HG03064 (cell line): ENCODE results near the gene STAC.
"Not testable (repeated sequence)": the region's sequence is repeated elsewhere in the genome, so short reads cannot be mapped to it uniquely, and the experiment has no call there.

Experiments used
- ATAC-seq: cut with Tn5 transposase; IDR thresholded peaks from one replicate; pipeline ENCODE4 v1.9.1; 2021; ENCODE audit warnings: low read depth; ENCODE audit not compliant: unreplicated experiment

Gene STAC

DNA sequence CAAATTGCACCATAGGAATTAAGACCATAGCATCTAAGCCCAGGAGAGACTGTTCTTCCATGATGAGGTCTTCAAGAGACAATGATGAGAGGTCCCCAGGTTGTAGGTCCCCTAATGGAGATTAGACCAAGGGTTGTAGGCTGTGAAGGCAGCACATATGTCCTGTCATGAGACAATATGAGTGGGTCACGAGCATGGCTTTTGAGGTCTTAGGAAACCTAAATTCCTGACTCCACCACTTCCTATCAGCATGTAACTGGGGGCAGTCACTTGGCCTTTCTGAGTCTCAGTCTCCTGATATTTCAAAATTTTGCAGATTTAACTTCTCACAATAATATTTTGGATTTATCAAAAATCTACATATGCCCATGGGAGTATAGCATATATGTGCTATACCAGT lies 31.3 kb downstream of the STAC start:
- no peak for ATAC-seq

DNA sequence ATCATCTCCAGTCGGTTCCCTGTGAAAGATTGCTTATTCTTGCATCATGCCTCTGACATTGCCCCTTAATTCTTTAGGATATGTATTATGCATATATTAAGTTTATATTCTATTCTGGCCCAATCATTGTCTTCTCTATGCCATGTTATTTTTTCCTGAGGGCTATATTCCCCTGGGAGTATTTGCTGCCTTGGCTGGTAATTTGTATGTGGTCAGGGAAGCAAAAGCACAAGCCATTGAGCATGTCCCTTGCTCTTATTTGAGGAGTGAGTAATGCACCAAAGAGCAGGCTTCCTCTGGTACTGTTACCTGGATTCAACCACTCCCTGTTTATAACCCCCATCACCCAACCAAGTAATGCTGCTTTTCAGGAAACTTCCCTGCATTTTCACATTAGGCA lies 36.3 kb downstream of the STAC start:
- ATAC-seq: no peak

DNA sequence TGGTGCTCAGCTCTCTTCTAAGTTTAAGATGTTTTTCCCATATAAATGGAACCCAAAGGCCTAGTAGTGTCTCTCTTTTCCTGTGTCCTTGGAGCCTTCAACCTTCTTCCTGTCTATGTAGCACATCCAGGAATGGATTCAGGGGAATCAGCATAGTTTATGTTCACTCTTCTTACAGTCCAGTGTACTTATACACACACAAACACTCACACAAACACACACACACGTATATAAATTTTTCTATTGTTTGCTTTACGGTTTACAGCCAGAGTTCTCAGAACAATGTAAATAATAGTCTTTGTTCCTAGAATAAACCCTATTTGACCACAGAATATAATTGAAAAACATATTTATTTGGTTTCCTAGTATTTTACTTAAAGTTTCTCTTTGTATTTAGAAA lies 36.9 kb downstream of the STAC start:
- ATAC-seq: no peak

DNA sequence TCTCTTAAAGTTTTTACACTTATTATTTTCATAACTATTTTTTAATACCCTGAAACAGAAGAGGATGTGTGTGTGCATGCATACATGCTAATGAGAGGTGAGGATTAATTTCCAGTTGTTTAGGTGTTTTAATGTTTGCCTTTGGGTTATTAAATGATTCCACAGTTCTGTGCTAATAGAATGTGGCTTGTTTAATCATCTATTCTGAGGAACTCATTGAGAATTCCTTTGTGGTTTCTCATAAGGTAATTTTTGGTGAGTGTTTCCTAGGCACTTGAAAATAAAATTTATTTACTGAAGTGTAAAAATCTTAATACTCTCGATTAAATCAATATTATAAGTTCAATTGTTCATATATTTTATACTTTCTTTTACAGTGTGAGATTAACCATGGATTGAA lies 38.0 kb downstream of the STAC start:
- ATAC-seq: no peak

DNA sequence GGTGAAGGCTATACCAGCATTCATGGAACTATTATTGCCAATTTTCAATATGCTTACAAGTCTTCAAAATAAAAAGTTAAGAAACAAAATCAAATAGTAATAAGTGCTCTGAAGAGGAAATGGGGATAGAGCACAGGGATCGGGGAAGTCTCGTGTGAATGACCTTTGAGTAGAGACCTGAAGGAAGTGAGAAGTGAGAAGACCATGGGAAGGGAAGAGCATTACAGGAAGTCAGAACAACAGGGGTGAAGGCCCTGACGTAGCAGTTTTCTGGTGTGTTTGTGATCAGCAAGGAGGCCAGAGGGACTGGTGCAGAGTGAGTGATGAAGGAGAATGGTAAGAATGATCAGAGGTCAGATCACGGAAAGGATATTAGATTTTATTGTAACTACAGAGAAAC lies 48.1 kb downstream of the STAC start:
- ATAC-seq: no peak

DNA sequence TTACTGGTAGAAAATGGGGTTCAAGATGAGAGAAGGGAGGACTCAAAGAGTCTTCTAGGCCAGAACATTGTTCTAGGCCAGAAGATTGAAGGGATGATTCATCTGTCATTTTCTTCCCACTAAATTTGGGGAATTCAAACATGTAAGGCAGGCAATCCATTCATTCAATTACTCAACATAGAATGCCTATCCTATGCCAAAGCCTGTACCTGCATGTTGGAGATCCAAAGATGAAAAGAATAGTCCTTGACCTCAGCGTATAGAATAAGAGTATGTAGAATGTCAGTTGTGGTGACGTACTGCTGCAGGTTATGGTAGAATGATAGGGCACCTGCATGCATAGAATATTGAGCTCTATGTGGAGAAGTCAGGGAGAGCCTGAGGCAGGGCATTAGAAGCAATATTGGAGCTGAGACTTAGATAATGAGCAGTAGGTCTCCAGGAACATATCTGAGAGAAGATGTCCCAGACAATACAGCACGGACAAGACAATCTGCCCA lies 49.7 kb downstream of the STAC start:
- ATAC-seq: no peak

DNA sequence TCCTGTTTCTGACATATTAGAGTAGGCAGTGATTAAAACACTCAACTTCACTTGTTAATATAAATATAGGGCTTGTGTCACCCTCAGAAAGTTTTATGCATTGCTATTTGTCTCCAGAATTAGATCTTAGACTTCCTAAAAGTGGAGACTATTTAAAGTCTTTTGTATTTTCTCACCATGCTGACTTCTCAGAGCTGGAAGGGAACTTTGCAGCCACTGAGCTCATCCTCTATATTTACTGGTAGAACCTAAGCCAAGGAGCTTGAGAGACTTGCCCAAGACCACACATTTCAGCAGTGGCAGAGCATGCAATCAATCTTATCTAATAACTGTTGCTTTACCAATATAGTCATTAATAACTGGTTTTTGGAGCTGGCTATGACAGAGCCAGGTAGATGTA lies 53.2 kb downstream of the STAC start:
- ATAC-seq: no peak

DNA sequence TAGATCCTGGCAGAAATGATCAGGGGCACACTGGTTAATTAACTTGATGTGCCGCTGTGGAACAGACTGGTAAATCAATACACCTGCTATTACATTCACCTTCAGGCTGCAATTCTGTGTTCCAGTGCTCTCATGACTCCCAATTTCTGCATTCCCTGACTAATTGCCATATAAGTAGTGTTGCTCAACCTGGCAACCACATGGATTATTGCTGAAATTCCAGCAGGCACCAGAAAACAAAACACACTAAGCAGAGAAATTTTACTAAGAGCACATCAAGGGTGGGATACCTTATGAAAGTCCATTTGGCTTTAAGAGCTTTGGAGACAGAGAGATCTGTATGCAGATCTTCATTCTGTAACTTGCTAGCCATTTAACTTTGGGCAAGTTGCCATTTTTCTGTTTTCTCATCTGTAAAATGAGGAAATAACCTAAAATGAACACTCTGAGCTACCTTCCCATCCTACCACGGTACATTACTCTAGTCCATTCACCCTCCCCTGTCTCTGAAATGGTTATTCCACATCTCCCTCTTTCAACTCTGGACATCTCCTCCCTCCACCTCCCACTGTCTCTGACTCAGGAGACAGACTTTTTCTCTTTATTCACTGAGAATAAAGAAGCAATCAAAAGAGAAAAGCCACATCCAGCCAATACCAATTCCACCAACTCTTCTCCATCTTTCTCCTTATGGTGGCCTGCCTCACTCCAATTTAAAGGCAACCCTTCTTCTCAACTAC lies 54.6 kb downstream of the STAC start:
- no peak for ATAC-seq

DNA sequence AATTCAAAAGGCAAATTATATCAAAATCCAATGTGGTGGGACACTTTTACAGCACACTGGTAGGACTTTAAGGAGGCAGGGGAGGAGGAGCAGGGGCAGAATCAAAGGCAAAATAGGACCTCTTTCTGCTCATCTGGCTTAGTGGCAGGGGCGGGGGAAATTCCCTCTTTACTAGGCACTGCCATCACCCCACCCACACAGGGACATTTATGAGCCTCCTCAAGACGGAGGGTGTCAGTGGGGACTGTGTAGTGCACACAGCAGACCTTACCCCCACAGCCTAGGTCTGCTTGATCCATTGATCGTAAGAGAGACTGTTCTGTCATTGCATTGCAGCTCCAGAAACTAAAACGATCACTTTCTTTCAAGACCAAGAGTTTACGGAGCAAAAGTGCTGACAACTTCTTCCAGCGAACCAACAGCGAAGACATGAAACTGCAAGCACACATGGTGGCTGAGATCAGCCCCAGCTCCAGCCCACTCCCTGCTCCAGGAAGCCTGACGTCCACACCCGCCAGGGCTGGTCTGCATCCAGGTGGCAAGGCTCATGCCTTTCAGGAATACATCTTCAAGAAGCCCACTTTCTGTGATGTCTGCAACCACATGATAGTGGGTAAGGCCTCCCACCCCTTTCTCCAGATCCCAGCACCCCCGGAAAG lies 62.9 kb downstream of the STAC start:
- no peak for ATAC-seq

DNA sequence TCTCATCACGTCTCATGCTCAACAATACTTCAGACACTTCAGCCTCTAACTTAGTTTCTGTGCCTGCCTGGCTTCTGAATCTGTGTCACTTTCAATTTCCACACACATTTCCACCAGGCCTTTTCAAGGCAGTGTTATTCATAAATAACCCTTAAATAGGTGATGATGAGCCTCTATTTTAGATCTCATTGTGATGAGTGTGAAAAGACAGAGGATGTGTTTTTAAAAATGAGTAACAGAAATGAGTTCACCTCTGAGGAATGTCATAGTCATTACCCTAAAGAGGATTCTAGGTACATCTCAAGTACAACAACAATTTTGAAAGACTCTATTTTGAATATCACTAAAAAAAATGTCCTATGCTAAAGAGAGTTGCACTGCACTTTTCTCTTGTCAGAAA lies 64.6 kb downstream of the STAC start:
- no peak for ATAC-seq

DNA sequence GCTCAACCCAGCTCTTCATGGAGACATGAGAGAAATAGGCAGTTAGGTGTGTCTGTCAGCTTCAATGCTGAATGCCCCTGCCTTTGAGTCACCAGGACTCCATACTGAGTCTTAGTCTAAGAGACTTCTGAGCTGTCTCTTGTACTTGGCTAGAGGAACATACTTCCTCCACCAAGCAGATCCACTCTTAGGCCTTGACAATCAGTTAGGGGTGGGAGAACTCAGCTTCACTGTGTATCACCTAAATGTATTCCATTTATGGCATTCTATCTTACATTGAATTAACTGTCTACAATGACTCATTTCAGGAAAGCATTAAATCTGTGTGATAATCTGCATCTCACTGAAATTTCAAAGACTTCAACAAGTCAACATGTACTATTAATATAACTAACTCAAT lies 66.0 kb downstream of the STAC start:
- no peak for ATAC-seq

DNA sequence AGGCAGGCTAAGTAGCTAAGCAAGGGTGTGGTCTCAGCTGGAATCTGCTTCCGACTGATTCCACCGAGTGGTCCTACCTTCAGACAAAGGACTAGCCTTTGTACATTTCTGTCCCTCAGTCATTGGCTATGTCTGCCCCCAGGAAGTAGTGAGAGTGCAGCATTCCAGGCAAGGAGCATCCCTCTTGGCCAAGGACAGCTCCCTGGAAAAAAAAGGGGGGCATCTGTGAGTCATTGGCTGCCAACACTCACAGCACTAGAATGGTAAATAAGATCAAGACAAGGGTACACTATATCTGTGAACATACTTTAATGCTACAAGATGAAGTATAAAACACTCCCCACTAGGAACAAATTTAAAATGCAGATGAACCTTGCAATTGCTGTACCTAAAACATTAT lies 66.8 kb downstream of the STAC start:
- no peak for ATAC-seq

DNA sequence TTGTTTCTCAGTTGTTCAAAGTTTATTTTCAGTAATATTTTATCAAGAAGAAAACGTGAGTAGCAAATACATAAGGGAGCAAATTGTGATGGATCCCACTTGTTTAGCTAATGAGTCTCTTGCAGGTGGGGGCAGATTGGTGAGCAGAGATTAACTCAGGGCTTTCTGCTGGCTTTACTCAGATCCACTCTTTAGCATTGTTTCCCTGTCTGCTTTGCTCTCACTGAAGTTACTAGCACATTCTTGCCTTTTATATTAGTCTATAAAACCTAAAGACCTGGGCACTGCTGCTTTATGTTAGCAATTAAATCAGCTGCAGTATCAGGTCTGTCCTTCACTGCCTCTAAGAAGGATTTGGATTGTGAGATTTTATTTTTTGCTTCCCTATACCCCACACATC lies 71.5 kb downstream of the STAC start:
- ATAC-seq: no peak

DNA sequence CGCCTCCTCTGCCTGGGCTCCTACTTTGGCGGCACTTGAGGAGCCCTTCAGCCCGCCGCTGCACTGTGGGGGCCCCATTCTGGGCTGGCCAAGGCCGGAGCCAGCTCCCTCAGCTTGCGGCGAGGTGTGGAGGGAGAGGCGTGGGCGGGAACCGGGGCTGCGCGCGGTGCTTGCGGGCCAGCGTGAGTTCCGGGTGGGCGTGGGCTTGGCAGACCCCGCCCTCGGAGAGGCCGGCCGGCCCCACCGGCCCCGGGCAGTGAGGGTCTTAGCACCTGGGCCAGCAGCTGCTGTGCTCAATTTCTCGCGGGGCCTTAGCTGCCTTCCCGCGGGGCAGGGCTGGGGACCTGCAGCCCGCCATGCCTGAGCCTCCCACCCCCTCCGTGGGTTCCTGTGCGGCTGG lies 72.9 kb downstream of the STAC start:
- not testable (repeated sequence) for ATAC-seq

DNA sequence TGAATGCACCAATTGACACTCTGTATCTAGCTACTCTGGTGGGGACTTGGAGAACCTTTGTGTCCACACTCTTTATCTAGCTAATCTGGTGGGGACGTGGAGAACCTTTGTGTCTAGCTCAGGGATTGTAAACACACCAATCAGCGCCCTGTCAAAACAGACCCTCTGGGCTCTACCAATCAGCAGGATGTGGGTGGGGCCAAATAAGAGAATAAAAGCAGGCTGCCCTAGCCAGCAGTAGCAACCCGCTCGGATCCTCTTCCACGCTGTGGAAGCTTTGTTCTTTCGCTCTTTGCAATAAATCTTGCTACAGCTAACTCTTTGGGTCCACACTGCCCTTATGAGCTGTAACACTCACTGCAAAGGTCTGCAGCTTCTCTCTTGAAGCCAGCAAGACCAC lies 73.6 kb downstream of the STAC start:
- ATAC-seq: not testable (repeated sequence)

DNA sequence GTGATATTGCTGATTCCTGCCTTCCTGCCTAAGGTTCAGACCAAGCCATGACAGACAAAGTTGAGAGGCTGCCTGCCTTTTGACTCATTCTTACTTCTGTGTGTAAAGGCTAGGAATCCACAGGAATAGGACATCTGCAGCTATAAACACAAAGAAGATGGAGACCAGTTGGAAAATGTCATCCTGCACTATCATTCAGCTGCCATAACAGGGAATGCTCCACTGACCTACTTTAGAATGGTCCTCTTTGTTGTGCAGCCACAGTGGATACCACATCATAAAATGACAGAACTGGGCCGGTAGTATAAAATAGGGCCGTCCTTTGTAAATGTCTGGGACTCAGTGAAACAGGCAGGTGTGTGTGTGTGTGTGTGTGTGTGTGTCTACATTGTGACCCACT lies 75.1 kb downstream of the STAC start:
- no peak for ATAC-seq

DNA sequence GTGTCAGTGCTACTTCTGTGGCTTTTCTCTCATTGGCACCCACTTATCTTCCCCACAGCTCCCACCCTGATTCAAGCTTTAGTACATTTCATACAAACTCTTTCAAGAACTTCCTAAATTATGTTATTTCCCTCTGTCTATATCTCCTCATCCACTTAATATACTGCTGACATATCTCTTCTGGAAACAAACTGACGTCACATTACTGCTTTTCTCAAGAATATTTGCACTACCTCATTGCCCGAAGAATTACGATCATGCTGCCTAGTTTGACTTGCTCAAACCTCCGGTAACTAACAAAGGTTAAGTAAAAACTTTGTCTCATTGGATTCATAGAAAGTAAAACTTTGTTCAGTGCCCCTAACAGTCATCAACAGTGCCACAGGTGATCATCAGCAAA lies 76.5 kb downstream of the STAC start:
- ATAC-seq: no peak

DNA sequence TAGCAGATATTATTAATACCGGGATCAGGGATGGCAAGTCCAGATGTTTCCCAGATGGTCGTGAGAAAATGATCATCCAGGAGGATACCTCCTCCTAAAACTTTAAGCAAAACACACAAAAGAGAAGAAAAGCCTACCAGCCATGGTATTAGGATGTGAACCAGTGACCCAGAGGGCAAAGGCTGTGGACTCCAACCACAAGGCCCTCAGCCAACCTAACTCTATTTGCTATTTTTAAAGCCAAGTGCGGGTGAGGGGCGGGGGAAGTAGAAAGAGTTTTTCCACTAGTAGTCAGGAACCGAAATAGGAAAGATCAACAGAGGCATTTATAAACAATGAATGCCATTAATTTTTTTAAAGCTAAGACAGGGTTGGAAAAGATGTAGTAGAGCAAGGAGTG lies 77.4 kb downstream of the STAC start:
- no peak for ATAC-seq

DNA sequence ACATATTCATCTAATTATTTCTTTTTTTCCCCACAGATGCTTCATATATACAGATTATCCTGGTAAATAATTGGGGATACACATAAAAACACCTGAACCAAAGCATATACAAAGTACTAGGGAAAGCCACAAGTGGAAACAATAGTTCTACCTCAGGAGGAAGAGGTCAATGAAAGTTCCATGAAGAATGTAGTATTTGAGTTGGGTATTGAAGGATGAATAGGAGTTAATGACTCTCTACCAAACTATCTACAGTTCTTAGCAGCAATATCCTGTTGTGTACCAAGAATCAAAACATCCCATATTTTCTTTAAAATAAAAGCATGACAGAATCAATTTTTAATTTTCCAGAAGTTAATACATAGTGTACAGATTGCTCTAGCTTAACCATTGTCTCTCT lies 78.9 kb downstream of the STAC start:
- ATAC-seq: no peak

DNA sequence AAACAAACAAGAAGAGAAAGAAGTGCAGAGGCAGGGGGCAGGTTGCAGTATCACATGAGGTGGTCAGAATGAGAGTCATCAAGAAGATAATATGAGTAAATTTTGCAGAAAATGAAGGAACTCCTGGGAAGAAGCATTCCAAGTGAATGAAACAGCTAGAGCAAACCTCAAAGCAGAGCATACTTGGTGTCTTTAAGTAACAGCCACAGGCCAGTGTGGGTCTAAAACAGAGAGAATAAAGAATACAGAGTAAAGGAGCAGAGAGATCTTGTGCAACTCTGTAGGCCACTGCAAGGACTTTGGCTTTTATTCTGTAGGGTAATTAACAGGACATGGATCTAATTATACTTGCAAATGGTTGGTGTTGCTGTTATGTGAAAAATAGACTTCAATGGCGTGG lies 81.3 kb downstream of the STAC start:
- ATAC-seq: no peak

DNA sequence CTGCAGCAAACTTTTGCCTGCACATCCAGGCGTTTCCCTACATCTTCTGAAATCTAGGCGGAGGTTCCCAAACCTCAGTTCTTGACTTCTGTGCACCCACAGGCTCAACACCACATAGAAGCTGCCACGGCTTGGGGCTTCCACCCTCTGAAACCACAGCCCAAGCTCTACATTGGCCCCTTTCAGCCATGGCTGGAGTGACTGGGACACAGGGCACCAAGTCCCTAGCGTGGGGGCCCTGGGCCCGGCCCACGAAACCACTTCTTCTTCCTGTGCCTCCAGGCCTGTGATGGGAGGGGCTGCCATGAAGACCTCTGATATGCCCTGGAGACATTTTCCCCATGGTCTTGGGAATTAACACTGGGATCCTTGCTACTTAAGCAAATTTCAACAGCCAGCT lies 91.7 kb downstream of the STAC start:
- not testable (repeated sequence) for ATAC-seq

DNA sequence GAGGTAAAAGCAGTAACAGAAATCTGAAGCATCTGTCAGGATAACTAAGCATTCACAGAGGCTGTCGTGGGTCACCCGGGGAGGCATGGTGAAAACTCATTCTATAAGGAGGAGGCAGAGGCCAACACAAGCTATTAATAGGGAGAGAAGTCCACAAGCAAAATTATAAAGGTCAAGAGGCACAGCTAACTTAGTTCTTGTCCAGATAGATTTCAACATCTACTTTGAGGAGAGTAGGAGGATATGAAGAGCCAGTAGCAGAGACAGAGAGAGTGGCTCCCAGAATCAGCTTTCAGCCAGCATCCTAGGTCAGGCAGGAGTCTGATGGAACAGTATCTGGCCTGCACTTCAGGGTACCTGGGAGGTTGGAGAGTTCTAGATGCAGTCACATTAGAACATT lies 95.3 kb downstream of the STAC start:
- no peak for ATAC-seq
